ENCODE results near the gene CCDC142. TPM values are rescaled to one million over a fixed set of nuclear protein-coding genes. Genes with fewer than 3 reads are reported as not detected.
"Not testable (repeated sequence)": the region's sequence is repeated elsewhere in the genome, so short reads cannot be mapped to it uniquely, and the experiment has no call there.

The CCDC142 gene
- total RNA-seq, 2 experiments from 2014 or later, result 20.9 to 25.0 TPM

DNA sequence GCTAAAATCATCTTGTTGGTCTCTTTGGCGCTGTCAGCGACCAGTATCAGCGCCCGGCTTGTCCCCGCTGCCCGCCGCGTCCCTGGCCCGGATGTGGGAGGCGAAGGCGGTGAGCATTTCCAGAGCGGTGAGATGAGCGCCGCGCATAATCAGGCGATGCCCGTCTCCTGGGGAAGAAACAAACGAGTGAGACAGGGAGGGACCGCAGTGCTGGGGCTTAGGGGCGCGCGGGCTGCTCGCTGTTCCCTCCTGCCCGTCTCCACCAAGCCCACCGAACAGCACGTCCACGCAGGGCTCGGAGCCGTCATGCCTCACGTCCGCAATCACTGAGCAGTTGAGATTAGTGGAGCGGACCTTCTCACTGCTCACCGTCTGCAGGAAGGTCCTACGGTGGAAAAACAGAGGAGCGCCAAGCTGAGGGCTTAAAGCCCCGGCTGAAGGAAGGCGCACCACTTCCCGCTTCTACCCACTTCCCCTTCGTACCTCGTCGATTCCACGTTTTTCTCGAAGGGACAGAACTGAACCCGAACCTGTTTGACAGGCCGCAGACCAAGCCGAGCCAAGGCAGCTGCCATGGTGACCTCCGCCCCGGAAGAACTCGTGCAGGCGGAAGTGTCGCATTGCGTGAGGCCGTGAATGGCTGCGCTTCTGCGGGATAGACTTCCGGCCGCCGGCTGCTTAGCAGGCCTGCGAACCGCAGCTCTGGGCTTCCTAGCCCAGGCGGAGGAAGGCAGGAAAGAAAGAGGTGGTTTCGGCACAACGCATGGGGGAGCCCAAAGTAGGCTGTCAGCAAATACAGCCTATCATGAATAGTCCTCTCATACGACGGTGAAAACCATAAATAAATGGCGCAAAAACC, 10.5 kb downstream of the CCDC142 start, which contains the start of gene MRPL53:
TSS of gene MRPL53 (minus strand) at position 595 of the 859 bp plus-strand sequence. CDS start at position 575, 20 bp downstream.
- Mint-ChIP-seq H3K27me3 (no peaks in the 10 kb centered on the region), H3K36me3 (ENCODE audit: low read depth) (peaks cover 44% of the 10 kb centered on the region)
- POLR2A ChIA-PET, result interaction anchor here (0.7 to 4.0 kb wide), 21 partner anchors 7 to 644 kb away, joined by 3 to 81 read pairs (median 4); partner anchors contain the start of genes AUP1, CCDC142, DQX1 and HTRA2

DNA sequence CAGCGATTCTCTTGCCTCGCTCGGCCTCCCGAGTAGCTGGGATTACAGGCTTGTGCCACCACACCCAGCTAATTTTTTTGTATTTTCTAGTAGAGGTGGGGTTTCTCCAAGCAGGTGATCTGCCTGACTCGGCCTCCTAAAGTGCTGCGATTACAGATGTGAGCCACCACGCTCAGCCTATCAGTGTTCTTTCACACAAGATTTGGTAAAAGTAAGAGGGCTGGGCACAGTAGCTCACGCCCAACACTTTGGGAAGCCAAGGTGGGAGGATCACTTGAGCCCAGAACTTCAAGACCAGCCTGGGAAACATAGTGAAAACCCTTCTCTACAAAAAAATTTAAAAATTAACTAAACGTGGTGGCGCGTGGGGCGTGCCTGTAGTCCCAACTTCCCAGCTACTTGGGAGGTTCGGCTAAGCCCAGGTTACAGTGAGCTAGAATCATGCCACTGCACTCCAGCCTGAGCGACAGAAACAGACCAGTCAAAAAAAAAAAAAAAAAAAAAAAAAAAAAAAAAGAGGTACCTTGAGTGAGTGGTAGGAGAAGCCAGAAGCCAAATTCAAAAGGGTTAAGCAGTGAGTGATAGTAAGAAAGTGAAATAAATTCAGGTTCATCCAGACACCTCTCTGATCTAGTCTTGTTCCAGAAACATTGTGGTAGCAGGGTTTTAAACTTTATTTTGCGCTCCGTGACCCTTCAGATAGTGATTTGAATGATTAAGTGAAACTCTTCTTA, 11.3 kb downstream of the CCDC142 start:
- peak overlapping the region; percentile 97 for H3K4me3 Mint-ChIP-seq
- H3K36me3 Mint-ChIP-seq (ENCODE audit: low read depth), result peaks cover 39% of the 10 kb centered on the region
- H3K9me3 Mint-ChIP-seq, result no peaks in the 10 kb centered on the region
- POLR2A ChIA-PET, result interaction anchor here (1.2 to 4.0 kb wide), 8 partner anchors 10 to 264 kb away, joined by 3 to 81 read pairs (median 11); partner anchors contain the start of genes AUP1, CCDC142, HTRA2 and LBX2
- H3K27ac Mint-ChIP-seq, result peak overlapping the region; percentile 98
- no peaks in the 10 kb centered on the region for H3K27me3 Mint-ChIP-seq
- H3K4me1 Mint-ChIP-seq, result peaks cover 39% of the 10 kb centered on the region
- CTCF ChIA-PET, result interaction anchor here (0.6 to 2.9 kb wide), 8 partner anchors 11 to 117 kb away, joined by 3 to 34 read pairs (median 4); partner anchors contain the start of genes CCDC142, INO80B, TTC31 and WBP1
- DNase-seq, result no peak

More for the DNA sequence above, 10.5 kb downstream of the CCDC142 start, which contains the start of gene MRPL53:
- CTCF ChIA-PET, result interaction anchor here (0.7 to 2.9 kb wide), 13 partner anchors 10 to 116 kb away, joined by 3 to 34 read pairs (median 5); partner anchors contain the start of genes AUP1, CCDC142, DQX1 and HTRA2
- Mint-ChIP-seq H3K9me3 (no peaks in the 10 kb centered on the region), H3K27ac (peak within 1 kb of the TSS; percentile 98), H3K4me3 (peak within 1 kb of the TSS; percentile 97), H3K4me1 (peaks cover 36% of the 10 kb centered on the region)
- DNase-seq, result peak; percentile 97

DNA sequence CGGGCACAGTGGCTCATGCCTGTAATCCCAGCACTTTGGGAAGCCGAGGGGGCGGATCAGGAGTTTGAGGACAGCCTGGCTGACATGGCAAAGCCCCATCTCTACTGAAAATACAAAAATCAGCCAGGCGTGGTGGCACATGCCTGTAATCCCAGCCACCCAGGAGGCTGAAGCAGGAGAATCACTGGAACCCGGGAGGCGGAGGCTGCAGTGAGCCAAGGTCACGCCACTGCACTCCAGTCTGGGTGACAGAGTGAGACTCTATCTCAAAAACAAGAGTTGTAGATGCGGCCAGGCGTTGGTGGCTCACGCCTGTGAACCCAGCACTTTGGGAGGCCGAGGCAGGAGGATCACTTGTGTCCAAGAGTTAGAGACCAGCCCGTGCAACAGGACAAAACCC, 12.1 kb downstream of the CCDC142 start:
- peaks cover 39% of the 10 kb centered on the region for H3K36me3 Mint-ChIP-seq (ENCODE audit: low read depth)
- not testable (repeated sequence) for DNase-seq, H3K27me3 Mint-ChIP-seq, H3K9me3 Mint-ChIP-seq
- POLR2A ChIA-PET, result interaction anchor here (2.0 to 4.0 kb wide), 4 partner anchors 11 to 28 kb away, joined by 5 to 81 read pairs (median 24); partner anchors contain the start of genes CCDC142, LBX2, TTC31 and WBP1
- CTCF ChIA-PET, result interaction anchor here (0.6 to 2.9 kb wide), 6 partner anchors 12 to 115 kb away, joined by 3 to 34 read pairs (median 4); partner anchors contain the start of genes CCDC142, INO80B, TTC31 and WBP1
- H3K27ac Mint-ChIP-seq, result peak overlapping the region; percentile 83
- H3K4me1 Mint-ChIP-seq, result peaks cover 43% of the 10 kb centered on the region
- peak overlapping the region; percentile 60 for H3K4me3 Mint-ChIP-seq

DNA sequence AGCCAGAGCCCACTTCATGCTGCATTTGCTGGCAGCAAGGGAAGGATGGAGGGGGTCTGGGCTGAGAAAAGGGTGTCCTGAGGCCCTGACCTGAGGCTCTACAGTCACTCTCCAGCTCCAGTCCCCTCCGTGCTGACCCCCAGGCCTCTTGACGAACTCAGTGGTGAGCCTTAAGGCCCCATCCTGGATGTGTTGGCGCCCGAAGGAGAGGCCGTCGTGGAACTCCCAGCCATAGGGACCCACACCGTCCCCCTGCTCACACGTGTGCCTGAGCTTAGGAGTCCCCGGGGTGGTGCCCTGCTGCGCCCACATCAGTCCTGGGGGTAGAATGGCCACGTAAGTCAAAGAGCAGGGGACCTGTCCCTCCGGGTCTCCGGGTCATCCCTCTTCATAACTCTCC, 18.4 kb downstream of the CCDC142 start:
- peaks cover 21% of the 10 kb centered on the region for H3K36me3 Mint-ChIP-seq (ENCODE audit: low read depth)
- H3K27ac Mint-ChIP-seq, result peak overlapping the region; percentile 67
- no peaks in the 10 kb centered on the region for H3K27me3 Mint-ChIP-seq
- DNase-seq, result no peak
- peaks cover 42% of the 10 kb centered on the region for H3K4me1 Mint-ChIP-seq
- H3K4me3 Mint-ChIP-seq, result peak overlapping the region; percentile 99
- H3K9me3 Mint-ChIP-seq, result no peaks in the 10 kb centered on the region
- ChIA-PET POLR2A (interaction anchor here (0.7 to 6.7 kb wide), 7 partner anchors 8 to 130 kb away, joined by 3 to 65 read pairs (median 4); partner anchors contain the start of genes AUP1, CCDC142, HTRA2 and INO80B), CTCF (interaction anchor here (0.6 to 1.4 kb wide), 3 partner anchors 10 to 67 kb away, joined by 3 to 6 read pairs (median 4); partner anchors contain the start of gene INO80B)

DNA sequence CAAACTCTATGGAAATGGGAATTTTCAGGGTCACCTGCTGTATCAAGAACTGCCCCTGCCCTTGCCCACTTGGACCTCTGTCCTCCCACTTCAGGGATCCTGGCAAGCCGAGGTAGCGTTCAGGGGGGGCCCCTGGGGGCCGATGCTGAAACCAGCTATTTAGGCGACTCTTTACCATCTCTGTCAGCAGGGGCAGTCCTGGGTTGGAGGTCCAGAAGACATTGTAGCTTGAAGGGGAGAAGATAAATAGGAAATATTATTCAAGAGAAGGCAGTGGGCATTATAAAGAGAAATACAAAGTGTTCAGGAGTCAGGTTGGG, 20.1 kb downstream of the CCDC142 start:
- Mint-ChIP-seq H3K4me1 (peaks cover 47% of the 10 kb centered on the region), H3K9me3 (no peaks in the 10 kb centered on the region), H3K36me3 (ENCODE audit: low read depth) (peaks cover 21% of the 10 kb centered on the region), H3K27me3 (no peaks in the 10 kb centered on the region), H3K4me3 (peak overlapping the region; percentile 36), H3K27ac (no peak overlapping the region)
- no peak for DNase-seq
- ChIA-PET CTCF (no interaction called here), POLR2A (interaction anchor here (1.7 kb wide), 1 partner anchor 10 kb away, joined by 8 read pairs; the partner anchor contains the start of gene MRPL53)

DNA sequence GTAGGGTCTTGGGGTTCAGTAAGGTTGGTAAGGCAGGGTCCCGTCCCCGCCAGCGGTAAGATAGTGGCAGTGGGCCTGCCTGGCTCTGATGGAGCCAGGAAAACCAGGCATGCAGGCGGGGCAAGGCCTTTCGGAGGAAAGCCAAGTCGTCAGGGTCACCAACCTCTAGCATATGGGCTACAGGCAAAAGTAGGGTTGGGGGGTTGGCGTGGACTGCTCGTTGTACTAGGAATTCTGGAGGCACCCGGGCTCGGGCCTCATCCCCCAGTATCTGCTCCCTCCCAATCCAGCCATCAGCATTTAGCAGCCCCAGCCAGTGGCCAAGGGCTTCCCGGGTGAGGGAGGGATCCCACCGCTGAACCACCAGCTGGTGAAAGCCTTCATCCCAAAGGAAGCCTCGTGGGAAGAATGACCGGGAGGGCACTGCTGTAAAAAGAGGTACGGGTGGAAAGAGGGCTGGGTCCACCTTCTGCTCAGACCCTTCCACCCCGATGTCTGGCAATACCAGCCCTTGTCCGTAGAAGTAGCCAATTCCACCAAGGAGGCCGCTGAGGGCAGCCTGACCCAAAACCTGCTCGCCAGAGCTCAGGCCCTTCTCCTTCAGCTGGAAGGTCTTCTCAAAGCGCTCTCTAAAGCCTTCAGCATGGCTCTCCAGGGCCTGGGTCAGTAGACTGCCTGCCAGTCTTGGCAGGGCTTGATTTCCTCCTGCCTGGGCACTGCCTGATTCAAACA, 20.6 kb downstream of the CCDC142 start:
- no peaks in the 10 kb centered on the region for H3K9me3 Mint-ChIP-seq
- peaks cover 22% of the 10 kb centered on the region for H3K36me3 Mint-ChIP-seq (ENCODE audit: low read depth)
- no peak for DNase-seq
- no peak overlapping the region for H3K27ac Mint-ChIP-seq
- peaks cover 46% of the 10 kb centered on the region for H3K4me1 Mint-ChIP-seq
- H3K4me3 Mint-ChIP-seq, result no peak overlapping the region
- CTCF ChIA-PET, result interaction anchor here (0.6 to 1.5 kb wide), 3 partner anchors 11 to 127 kb away, joined by 3 to 7 read pairs (median 3); partner anchors contain the start of gene MRPL53
- POLR2A ChIA-PET, result interaction anchor here (0.9 to 8.1 kb wide), 3 partner anchors 10 to 67 kb away, joined by 3 to 103 read pairs (median 8); partner anchors contain the start of genes AUP1, CCDC142, HTRA2 and MRPL53
- no peaks in the 10 kb centered on the region for H3K27me3 Mint-ChIP-seq

DNA sequence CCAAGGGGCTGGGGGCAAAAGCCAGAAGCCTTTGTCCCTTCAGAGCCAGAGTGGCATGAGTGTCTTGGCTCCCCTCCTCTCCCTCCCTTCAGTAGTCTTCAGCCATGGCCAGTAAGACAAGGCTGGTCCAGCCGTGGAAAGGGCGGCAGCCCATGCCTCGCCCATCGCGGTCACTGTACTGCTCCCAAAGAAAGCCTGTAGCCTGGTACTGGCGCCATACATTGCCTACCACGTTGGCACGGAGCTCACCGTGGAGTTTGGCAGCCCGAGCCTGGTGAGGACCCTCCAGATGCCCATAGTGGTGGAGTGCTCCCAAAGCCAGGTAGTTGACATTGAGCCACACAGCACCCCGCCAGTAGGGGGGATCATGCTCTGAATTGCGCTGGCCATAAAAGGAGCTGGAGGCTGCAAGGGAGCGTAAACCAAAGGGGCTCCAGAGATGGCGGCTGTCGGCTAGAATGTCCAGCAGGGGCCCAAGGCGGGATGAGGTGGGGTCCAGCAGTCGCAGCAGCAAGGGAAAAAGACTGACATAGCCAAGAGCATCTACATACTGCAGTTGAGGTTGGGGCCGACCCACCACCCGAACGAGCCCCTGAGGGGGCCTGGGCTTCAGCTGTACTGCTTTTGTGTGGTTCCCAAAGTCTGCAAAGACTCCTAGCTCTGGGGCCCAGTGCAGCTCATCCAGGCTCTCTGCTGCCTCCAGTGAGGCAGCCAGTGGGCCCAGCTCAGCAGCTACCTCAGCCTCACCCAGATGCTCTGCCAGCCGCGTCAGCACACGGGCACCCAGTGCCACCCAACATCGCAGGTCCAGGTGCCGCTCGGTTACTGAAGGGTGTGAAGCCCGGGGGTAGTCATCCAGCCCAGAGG, 21.4 kb downstream of the CCDC142 start:
- no peak overlapping the region for H3K27ac Mint-ChIP-seq
- no peak overlapping the region for H3K4me3 Mint-ChIP-seq
- POLR2A ChIA-PET, result interaction anchor here (0.9 to 8.1 kb wide), 3 partner anchors 11 to 68 kb away, joined by 3 to 103 read pairs (median 8); partner anchors contain the start of genes AUP1, CCDC142, HTRA2 and MRPL53
- no peak for DNase-seq
- peaks cover 27% of the 10 kb centered on the region for H3K36me3 Mint-ChIP-seq (ENCODE audit: low read depth)
- H3K4me1 Mint-ChIP-seq, result peaks cover 52% of the 10 kb centered on the region
- no peaks in the 10 kb centered on the region for H3K27me3 Mint-ChIP-seq
- H3K9me3 Mint-ChIP-seq, result no peaks in the 10 kb centered on the region
- CTCF ChIA-PET, result interaction anchor here (0.6 to 1.5 kb wide), 3 partner anchors 11 to 128 kb away, joined by 3 to 7 read pairs (median 3); partner anchors contain the start of gene MRPL53

DNA sequence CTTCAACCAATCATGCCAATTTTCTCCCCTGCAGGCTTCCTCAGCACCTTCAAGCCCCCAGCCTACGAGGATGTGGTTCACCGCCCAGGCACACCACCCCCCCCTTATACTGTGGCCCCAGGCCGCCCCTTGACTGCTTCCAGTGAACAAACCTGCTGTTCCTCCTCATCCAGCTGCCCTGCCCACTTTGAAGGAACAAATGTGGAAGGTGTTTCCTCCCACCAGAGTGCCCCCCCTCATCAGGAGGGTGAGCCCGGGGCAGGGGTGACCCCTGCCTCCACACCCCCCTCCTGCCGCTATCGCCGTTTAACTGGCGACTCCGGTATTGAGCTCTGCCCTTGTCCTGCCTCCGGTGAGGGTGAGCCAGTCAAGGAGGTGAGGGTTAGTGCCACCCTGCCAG, 22.6 kb downstream of the CCDC142 start:
- not testable (repeated sequence) for H3K9me3 Mint-ChIP-seq, H3K27me3 Mint-ChIP-seq, DNase-seq
- CTCF ChIA-PET, result interaction anchor here (0.6 kb wide), 1 partner anchor 9 kb away, joined by 3 read pairs; no protein-coding TSS in a partner anchor
- Mint-ChIP-seq H3K4me1 (peaks cover 55% of the 10 kb centered on the region), H3K4me3 (peak overlapping the region; percentile 88), H3K36me3 (ENCODE audit: low read depth) (peaks cover 30% of the 10 kb centered on the region), H3K27ac (peak overlapping the region; percentile 40)
- POLR2A ChIA-PET, result interaction anchor here (1.0 to 8.1 kb wide), 5 partner anchors 12 to 282 kb away, joined by 3 to 103 read pairs (median 8); partner anchors contain the start of genes AUP1, CCDC142, HTRA2 and MOB1A

DNA sequence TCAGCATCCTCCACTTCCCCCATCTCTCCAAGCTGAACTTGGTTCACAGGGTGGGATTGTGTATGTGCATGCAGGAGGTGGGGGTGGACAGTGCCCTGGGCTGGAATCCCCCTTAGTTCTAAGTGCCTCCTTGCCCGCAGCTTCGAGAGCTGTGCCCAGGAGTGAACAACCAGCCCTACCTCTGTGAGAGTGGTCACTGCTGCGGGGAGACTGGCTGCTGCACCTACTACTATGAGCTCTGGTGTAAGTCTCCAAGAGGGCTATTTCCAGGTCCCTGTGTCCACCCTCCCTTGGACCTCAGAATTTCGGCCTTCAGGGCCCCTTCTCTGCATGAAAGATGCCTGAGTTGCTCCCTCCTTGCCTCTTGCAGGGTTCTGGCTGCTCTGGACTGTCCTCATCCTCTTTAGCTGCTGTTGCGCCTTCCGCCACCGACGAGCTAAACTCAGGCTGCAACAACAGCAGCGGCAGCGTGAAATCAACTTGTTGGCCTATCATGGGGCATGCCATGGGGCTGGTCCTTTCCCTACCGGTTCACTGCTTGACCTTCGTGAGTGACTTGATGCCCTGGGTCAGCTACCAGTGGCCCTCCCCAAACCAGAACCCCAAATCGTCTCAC, 23.2 kb downstream of the CCDC142 start:
- ChIA-PET CTCF (interaction anchor here (0.6 to 5.6 kb wide), 4 partner anchors 10 to 128 kb away, joined by 3 to 53 read pairs (median 30); partner anchors contain the start of genes AUP1, CCDC142, HTRA2 and TTC31), POLR2A (interaction anchor here (0.8 to 8.1 kb wide), 20 partner anchors 8 to 390 kb away, joined by 3 to 103 read pairs (median 6); partner anchors contain the start of genes AUP1, C2orf81, CCDC142 and DQX1)
- Mint-ChIP-seq H3K36me3 (ENCODE audit: low read depth) (peaks cover 34% of the 10 kb centered on the region), H3K4me3 (peak overlapping the region; percentile 88), H3K4me1 (peaks cover 61% of the 10 kb centered on the region), H3K27ac (peak overlapping the region; percentile 58)
- not testable (repeated sequence) for H3K27me3 Mint-ChIP-seq, DNase-seq, H3K9me3 Mint-ChIP-seq

DNA sequence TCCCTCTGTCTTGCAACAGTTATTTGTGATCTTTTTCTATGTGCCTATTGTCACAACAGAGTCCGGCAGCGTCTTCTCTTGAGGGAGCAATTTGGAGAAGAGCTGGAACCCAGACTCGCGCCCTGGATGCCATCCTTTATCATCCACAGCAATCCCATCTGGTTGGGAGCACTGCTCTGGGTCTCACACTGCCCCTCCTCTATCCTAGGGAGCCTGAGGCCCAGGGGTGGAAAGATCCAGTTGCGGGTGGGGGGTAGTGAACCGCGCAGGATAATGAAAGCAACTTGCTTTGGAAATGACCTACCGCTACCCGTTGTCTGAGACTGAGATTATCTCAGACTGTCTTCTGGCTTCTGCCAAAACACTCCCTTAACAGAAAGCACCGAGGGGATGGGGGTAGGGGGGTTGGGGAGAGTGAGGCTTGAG, 23.8 kb downstream of the CCDC142 start:
- Mint-ChIP-seq H3K4me1 (peaks cover 62% of the 10 kb centered on the region), H3K36me3 (ENCODE audit: low read depth) (peaks cover 34% of the 10 kb centered on the region), H3K27ac (peak overlapping the region; percentile 95), H3K4me3 (peak overlapping the region; percentile 88), H3K27me3 (no peaks in the 10 kb centered on the region), H3K9me3 (no peaks in the 10 kb centered on the region)
- peak; percentile 35 for DNase-seq
- CTCF ChIA-PET, result interaction anchor here (0.7 to 5.6 kb wide), 8 partner anchors 9 to 128 kb away, joined by 3 to 53 read pairs (median 10); partner anchors contain the start of genes AUP1, CCDC142, HTRA2 and MRPL53
- POLR2A ChIA-PET, result interaction anchor here (0.8 to 8.1 kb wide), 24 partner anchors 8 to 390 kb away, joined by 3 to 103 read pairs (median 6); partner anchors contain the start of genes AUP1, C2orf81, CCDC142 and DQX1
